Stimulated activated CD4-positive, alpha-beta T cell treated with anti-CD3 and anti-CD28 coated beads, Interleukin-1b, Interleukin-23, amount 100 ng/mL, for 48 hours (primary cell): ENCODE measurements around the gene TMEM178B.
"Not testable (repeated sequence)": the region's sequence is repeated elsewhere in the genome, so short reads cannot be mapped to it uniquely, and the experiment has no call there.

Source experiments
- DNase-seq: peaks from one replicate; pipeline ENCODE4 v3.0.0-alpha.2; 2020

The TMEM178B gene

GRCh38 chr7:141073641-141074161 is at the start of gene TMEM178B:
TMEM178B (plus strand) TSS chr7:141074064.
- DNase-seq, result no peak

DNA sequence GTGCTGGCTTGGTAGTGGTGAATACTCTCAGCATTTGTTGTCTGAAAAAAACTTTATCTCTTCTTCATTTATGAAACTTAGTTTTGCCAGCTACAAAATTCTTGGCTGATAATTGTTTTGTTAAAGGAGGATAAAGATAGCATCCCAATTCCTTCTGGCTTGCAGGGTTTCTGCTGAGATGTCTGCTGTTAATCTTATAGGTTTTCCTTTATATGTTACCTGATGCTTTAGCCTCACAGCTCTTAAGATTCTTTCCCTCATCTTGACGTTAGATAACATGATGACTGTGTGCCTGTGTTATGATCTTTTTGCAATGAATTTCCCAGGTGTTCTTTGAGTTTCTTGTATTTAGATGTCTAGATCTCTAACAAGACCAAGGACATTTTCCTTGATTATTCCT is 49.2 kb upstream of the TMEM178B start:
- no peak for DNase-seq

DNA sequence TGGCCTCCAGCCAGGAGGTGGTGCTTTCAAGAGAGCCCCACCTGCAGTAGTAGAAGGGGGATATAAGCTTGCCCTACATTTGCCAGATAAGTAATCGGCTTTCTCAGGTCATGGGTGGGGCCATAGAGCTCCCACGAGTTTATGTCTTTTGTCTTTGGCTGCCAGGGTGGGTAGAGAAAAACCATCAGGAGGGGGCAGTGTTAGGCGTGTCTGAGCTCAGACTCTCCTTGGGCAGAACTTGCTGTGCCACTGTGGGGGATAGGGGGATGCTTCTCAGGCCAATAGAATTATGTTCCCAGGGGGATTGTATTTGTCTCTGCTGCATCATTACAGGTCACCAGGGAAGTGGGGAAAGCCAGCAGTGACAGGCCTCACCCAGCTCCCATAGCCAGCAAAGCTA is 46.8 kb upstream of the TMEM178B start:
- no peak for DNase-seq

GRCh38 chr7:141028767-141029166 is 45.1 kb upstream of the TMEM178B start:
- no peak for DNase-seq

- DNase-seq, result not testable (repeated sequence)
Measured at GRCh38 chr7:141032539-141033323, 41.1 kb upstream of the TMEM178B start.

DNA sequence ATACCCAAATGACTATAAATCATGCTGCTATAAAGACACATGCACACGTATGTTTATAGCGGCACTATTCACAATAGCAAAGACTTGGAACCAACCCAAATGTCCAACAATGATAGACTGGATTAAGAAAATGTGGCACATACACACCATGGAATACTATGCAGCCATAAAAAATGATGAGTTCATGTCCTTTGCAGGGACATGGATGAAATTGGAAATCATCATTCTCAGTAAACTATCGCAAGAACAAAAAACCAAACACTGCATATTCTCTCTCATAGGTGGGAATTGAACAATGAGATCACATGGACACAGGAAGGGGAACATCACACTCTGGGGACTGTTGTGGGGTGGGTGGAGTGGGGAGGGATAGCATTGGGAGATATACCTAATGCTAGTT is 35.8 kb upstream of the TMEM178B start:
- not testable (repeated sequence) for DNase-seq

DNA sequence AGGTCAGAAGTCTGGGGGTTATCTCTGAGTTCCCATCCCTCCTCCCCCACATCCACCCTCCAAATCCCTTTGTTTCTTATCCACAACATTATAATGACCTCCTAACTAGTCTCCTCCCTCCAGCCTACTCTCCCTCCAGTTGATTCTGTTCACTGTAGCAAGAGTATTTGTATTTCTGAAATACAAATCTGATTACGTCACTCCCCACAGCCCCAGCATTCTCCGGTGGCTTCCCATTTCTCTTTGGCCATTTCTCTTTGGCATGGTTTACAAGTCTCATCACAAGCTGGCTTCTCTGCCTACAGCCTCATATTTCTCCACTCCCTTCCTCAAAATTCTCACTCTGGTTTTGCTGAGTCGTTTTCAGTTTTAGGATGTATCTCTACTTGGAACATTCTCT is 34.5 kb upstream of the TMEM178B start:
- no peak for DNase-seq

GRCh38 chr7:141042222-141043193 is 31.4 kb upstream of the TMEM178B start:
- DNase-seq, result no peak

- no peak for DNase-seq
Measured at GRCh38 chr7:141043616-141044015, 30.2 kb upstream of the TMEM178B start.

GRCh38 chr7:141045126-141045841 is 28.6 kb upstream of the TMEM178B start:
- no peak for DNase-seq

DNA sequence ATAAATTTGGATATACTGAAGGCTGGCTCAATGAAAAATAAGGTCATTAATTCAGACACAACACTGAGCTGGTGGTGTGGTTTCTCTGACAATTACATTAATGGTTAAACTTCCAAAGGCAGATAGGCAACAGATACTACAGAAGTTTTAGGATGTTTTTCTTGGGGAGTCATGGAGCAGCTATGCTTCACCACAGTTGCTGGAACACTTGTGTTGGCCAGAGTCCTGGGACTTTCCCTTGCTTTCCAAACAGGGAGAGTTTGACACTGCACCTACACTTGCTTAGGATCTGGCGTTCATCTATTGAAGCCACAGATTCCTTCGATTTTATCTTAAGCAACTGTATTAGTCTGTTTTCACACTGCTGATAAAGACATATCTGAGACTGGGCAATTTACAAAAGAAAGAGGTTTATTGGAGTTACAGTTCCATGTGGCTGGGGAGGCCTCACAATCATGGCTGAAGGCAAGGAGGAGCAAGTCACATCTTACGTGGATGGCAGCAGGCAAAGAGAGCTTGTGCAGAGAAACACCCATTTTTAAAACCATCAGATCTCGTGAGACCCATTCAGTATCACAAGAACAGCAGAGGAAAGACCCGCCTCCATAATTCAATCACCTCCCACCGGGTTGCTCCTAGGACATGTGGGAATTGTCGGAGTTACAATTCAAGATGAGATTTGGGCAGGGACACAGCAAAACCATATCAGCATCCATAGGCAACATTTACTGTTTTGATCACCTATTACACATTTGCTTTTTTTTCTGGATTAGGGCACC is 27.8 kb upstream of the TMEM178B start:
- no peak for DNase-seq

DNA sequence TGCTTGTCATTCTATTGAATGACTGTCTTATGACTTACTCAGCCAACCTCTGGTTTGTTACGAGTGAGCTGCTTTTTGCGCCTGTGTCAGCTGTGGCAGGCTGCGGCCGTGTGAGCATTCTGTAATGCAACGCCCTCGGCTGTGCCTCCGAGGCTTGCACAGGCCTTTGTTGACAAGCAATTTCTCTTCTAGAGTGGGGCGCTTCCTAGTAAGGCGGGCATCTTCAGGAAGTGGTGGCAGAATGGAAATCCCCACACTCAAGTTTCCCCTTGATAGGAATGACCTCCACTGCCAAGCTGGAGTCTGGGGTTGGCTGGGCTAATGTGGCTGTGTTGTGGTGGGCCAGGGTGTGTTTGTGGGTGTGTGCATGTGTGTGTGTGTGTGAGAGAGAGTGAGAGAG is 20.2 kb upstream of the TMEM178B start:
- DNase-seq, result peak; percentile 63

DNA sequence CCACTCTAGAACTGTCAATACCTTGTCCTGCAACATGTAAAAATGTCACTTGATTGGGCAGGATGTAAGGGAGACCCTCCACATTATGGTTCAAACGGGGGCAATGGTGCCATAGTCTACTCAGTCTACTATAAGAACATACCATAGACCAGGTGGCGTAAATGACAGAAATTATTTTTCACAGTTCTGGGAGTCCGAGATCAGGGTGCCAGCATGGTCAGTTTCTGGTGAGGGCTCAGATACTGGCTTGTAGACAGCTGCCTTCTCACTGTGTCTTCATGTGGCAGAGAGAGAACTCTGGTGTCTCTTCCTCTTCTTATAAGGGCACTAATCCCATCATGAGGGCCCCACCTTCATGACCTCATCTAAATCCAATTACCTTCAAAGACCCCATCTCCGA is 18.7 kb upstream of the TMEM178B start:
- DNase-seq, result no peak

GRCh38 chr7:141057788-141058187 is 16.1 kb upstream of the TMEM178B start:
- no peak for DNase-seq

DNA sequence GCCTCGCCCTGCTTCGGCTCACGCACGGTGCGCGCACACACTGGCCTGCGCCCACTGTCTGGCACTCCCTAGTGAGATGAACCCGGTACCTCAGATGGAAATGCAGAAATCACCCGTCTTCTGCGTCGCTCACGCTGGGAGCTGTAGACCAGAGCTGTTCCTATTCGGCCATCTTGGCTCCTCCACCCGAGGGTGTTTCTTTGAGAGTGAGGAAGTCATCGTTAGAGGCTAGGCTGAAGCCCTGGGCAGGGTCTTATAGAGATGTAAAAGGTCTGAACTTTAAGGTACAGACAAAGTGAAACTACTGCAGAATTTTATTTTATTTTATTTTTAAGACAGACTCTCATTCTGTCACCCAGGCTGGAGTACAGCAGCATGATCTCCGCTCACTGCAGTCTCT is 6.0 kb upstream of the TMEM178B start:
- not testable (repeated sequence) for DNase-seq

DNA sequence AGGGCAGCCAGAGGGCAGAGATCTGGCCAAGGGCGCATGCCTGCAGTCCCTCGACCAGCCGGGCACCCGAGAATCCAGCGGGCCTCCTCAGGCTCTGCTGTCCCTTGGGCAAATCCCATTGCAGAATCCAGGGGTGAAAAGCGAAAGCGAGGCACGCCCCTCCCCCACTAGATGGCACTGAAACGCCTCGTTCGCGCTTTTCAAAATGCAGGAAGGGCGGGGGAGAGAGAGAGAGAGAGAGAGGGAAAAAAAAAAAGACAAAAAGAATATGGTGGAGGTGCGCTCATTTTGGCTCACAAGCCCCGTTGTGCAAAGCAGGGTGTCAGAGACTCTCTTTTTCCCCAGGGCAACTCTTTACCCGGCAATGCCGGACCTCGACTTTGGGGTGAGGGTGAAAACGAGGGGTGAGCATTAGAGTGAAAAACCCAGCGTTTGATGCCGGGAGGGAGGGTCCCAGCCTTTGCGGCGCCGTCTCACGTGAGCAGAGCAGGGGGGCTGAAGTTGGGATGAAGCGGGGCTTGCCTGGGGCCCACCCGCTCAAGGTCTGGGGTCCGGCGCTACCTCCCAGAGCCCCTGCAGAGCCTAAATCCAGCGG is 2.5 kb upstream of the TMEM178B start:
- DNase-seq, result peak; percentile 53

DNA sequence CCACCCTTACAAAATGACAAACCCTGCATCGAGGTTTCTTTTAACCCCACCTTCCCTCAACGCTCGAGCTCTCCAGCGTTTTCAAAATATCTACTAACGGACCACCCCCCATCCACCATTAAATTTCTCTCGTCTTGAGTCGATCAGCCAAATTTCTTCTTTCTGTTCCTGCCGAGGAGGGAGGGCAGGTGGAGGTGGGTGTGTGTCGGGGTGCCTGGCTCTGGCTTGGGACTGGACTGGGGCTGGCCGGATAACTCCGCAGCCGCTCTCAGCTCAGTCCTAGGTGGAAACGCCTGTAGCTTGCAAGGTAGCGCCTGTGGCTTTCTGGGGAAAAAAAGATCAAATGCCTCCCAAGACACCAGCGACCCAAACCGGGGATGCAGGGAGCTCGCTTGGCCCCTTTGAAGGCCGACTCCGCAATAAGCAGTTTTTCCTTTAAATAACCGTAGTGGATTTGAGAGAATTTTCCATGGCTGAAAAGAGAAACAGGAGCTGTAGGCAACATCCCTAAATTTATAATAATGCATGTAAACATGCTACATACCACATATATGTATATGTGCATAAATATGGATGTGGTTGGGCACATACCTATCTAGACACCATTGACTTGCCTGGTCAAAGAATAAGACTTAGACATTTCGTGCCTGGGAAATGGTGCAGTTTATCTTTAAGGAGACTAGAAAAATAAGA is 1.9 kb upstream of the TMEM178B start:
- no peak for DNase-seq

DNA sequence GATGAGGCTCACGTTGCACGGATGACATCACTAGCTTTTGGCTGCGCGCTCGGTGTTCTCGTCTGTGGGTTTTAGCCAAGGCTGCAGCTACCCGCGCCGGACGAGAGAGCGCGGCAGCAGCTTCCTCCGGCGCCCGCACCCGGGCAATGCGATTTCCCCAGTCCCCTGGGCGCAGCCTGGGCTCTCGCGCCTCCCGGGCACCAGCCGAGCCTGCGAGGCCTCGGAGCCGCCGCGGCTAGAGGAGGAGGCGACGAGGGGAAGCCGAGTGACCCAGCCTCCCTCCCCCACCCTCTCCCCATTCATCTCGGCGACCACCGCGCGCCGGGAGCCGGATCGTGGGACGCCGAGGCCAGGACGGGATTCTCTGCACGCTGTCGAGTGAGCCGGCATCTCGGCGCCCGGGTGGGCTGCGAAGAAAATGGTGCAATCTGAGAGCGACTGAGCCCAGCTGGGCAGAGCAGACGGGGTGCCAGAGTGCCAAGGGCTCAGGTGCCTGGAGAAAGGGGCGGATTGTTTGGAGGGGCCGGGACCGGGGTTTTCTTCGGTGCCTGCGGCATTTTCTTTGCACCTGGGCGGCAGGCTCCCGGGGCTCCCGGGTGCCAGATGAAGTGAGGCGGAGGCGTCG is 1.2 kb upstream of the TMEM178B start:
- peak; percentile 34 for DNase-seq

- DNase-seq, result peak; percentile 10
Measured at GRCh38 chr7:141073173-141073640, 657 bp upstream of the TMEM178B start.
